ENCODE measurements around the gene KDM6A. TPM values are rescaled to one million over a fixed set of nuclear protein-coding genes. Genes with fewer than 3 reads are reported as not detected.
"Not testable (repeated sequence)": the region's sequence is repeated elsewhere in the genome, so short reads cannot be mapped to it uniquely, and the experiment has no call there.

The KDM6A gene
- total and polyA plus RNA-seq, 2 donors (not counting 3 experiments of a cell fraction or from before 2014, with no cell fraction given), result 9.0 to 20.6 TPM

DNA sequence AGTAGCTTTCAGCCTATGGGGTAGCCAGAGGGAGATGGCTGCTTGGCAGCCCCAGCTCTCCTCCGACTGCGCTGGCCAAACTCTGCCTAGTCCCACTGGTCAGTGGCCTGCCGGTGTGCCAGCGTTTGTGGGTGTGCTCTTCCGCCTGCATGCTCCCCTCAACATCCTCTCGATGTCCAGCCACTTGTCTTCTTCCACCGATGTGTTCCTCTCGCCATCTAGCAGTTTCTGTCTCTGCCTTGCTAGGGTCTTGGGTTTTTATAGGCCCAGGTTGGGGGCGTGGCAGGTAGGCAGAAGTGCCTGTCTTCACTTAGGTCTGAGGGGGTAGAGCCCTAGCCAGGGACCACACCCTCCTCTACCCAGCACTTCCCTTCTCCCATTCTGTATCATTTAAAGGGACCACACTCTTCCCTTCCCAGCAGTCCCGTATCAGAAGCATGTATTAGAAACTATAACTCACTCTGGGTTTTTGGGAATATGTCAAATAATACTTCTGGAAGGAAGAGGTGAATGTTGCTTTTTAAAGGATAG is 124.4 kb downstream of the KDM6A start:
- peaks cover 3% of the 10 kb centered on the region for H3K79me2 ChIP-seq (ENCODE audit: control insufficient read depth, insufficient read depth, low read length)
- H3K36me3 ChIP-seq (ENCODE audit: control insufficient read depth in 2 of 2, extremely low read depth in 1 of 2, insufficient read depth in 2 of 2, low read length in 2 of 2), result no peaks in the 10 kb centered on the region
- DNase-seq (ENCODE audit: low read depth, low spot score) (no peak), FAIRE-seq (no peak)
- H3K9ac ChIP-seq (replicated peaks; ENCODE audit: extremely low read depth, insufficient read depth, low read length), result no peak overlapping the region
- no peak overlapping the region for H3K4me2 ChIP-seq (ENCODE audit: insufficient read depth, low read length)
- H4K20me1 ChIP-seq (replicated peaks; ENCODE audit: control insufficient read depth, extremely low read depth, insufficient read depth, low read length), result no peaks in the 10 kb centered on the region
- dilution Hi-C loops (cut with MboI; ENCODE audit: extremely low pct_ligation_motif_present, low sequenced_read_pairs) (no loop called here), intact Hi-C loops (cut with micrococcal nuclease) (no loop called here)
- H3K27ac ChIP-seq (ENCODE audit: insufficient read depth, low read depth, low read length), result no peak overlapping the region
- ChIA-PET CTCF (no interaction called here), POLR2A (no interaction called here)
- H3K4me3 ChIP-seq (replicated peaks in 1 of 3; ENCODE audit: insufficient read depth in 1 of 3, low read depth in 1 of 3, low read length in 3 of 3), result no peak overlapping the region
- no peaks in the 10 kb centered on the region for H3K27me3 ChIP-seq (ENCODE audit: control insufficient read depth in 2 of 2, insufficient read depth in 2 of 2, low read length in 2 of 2)
- H2AFZ ChIP-seq (ENCODE audit: low read depth, low read length), result no peak overlapping the region
- no peaks in the 10 kb centered on the region for H3K4me1 ChIP-seq (ENCODE audit: control insufficient read depth, extremely low read depth, insufficient read depth, low read length)
- no peaks in the 10 kb centered on the region for H3K9me3 ChIP-seq (replicated peaks; ENCODE audit: control insufficient read depth, insufficient read depth, low read length)
- TF ChIP-seq GATA2 (IDR thresholded peaks at IDR 0.05; ENCODE audit: insufficient read depth, insufficient read length, low read depth, low read length), result no peak
- TF ChIP-seq POLR2AphosphoS5 (IDR thresholded peaks at IDR 0.05; ENCODE audit: insufficient read depth, low read depth, low read length), result no peak
- TF ChIP-seq POLR2A (IDR thresholded peaks at IDR 0.05; ENCODE audit: low read depth, low read length), result no peak
- TF ChIP-seq, protein P1, sequence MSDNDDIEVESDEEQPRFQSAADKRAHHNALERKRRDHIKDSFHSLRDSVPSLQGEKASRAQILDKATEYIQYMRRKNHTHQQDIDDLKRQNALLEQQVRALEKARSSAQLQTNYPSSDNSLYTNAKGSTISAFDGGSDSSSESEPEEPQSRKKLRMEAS (IDR thresholded peaks at IDR 0.05; ENCODE audit: insufficient read depth, insufficient read length), result no peak
- TF ChIP-seq MYC (IDR thresholded peaks at IDR 0.05; ENCODE audit: low read depth, low read length), result no peak
- no peaks in the 10 kb centered on the region for H3K9me1 ChIP-seq (replicated peaks; ENCODE audit: control insufficient read depth, extremely low read depth, insufficient read depth, low read length)
- no TSS peak for BruUV-seq (replicated peaks)

DNA sequence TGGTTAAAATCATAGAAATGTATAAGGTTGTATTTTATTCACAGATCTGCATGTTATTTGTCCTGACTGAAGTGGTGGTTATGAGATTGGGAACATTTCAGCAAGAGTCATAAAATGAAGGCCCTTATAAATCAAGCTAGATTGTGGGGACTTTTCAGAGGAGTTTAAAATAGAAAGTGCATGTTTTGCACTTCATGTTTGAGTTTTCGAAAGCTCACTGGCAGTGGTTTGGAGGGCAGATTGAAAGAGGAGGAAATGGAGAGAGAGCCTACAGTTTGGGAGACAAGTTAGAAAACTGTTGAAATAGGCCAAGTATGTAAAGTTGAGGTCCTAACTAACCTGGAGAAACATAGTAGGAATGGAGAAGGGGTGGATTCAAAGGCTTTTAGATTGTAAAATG is 124.9 kb downstream of the KDM6A start:
- no TSS peak for BruUV-seq (replicated peaks)
- peaks cover 3% of the 10 kb centered on the region for H3K79me2 ChIP-seq (ENCODE audit: control insufficient read depth, insufficient read depth, low read length)
- FAIRE-seq (no peak), DNase-seq (ENCODE audit: low read depth, low spot score) (no peak)
- dilution Hi-C loops (cut with MboI; ENCODE audit: extremely low pct_ligation_motif_present, low sequenced_read_pairs) (no loop called here), intact Hi-C loops (cut with micrococcal nuclease) (no loop called here)
- no peaks in the 10 kb centered on the region for H4K20me1 ChIP-seq (replicated peaks; ENCODE audit: control insufficient read depth, extremely low read depth, insufficient read depth, low read length)
- no peak overlapping the region for H3K9ac ChIP-seq (replicated peaks; ENCODE audit: extremely low read depth, insufficient read depth, low read length)
- H3K27me3 ChIP-seq (ENCODE audit: control insufficient read depth in 2 of 2, insufficient read depth in 2 of 2, low read length in 2 of 2), result no peaks in the 10 kb centered on the region
- H3K9me3 ChIP-seq (replicated peaks; ENCODE audit: control insufficient read depth, insufficient read depth, low read length), result no peaks in the 10 kb centered on the region
- no peak overlapping the region for H3K4me2 ChIP-seq (ENCODE audit: insufficient read depth, low read length)
- no peak for TF ChIP-seq EZH2 (IDR thresholded peaks at IDR 0.05; ENCODE audit: borderline replicate concordance, low read depth, low read length, severe bottlenecking)
- TF ChIP-seq FOS (IDR thresholded peaks at IDR 0.05; ENCODE audit: borderline replicate concordance, insufficient read depth, low read length), result no peak
- CTCF ChIA-PET, result no interaction called here
- H3K36me3 ChIP-seq (ENCODE audit: control insufficient read depth in 2 of 2, extremely low read depth in 1 of 2, insufficient read depth in 2 of 2, low read length in 2 of 2), result no peaks in the 10 kb centered on the region
- no peak overlapping the region for H2AFZ ChIP-seq (ENCODE audit: low read depth, low read length)
- H3K9me1 ChIP-seq (replicated peaks; ENCODE audit: control insufficient read depth, extremely low read depth, insufficient read depth, low read length), result no peaks in the 10 kb centered on the region
- no peaks in the 10 kb centered on the region for H3K4me1 ChIP-seq (ENCODE audit: control insufficient read depth, extremely low read depth, insufficient read depth, low read length)
- POLR2A ChIA-PET, result no interaction called here
- H3K4me3 ChIP-seq (replicated peaks in 1 of 3; ENCODE audit: insufficient read depth in 1 of 3, low read depth in 1 of 3, low read length in 3 of 3), result no peak overlapping the region
- H3K27ac ChIP-seq (ENCODE audit: insufficient read depth, low read depth, low read length), result no peak overlapping the region

DNA sequence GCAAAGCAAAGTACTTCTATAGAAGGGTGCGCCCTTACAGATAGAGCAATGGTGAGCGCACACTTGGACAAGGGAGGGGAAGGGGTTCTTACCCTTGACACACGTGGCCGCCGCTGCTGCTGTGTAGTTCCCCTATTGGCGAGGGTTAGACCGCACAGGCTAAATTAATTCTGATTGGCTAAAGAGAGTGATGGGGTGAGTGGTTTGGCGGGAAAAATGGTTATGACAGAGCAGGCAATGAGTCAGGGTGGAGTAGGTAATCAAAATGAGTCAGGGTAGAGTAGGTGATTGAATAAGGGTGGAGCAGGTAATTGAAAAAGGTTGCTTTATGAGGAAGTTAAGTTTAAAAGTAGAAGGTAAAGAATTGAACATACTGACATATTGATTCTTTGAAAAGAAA is 126.2 kb downstream of the KDM6A start:
- H3K4me1 ChIP-seq (ENCODE audit: control insufficient read depth, extremely low read depth, insufficient read depth, low read length); dilution Hi-C loops (cut with MboI; ENCODE audit: extremely low pct_ligation_motif_present, low sequenced_read_pairs); intact Hi-C loops (cut with micrococcal nuclease); DNase-seq (ENCODE audit: low read depth, low spot score); H3K36me3 ChIP-seq (ENCODE audit: control insufficient read depth in 2 of 2, extremely low read depth in 1 of 2, insufficient read depth in 2 of 2, low read length in 2 of 2); H3K4me2 ChIP-seq (ENCODE audit: insufficient read depth, low read length); H3K27ac ChIP-seq (ENCODE audit: insufficient read depth, low read depth, low read length); BruUV-seq (replicated peaks); CTCF ChIA-PET; POLR2A ChIA-PET; H3K27me3 ChIP-seq (ENCODE audit: control insufficient read depth in 2 of 2, insufficient read depth in 2 of 2, low read length in 2 of 2); FAIRE-seq; H3K79me2 ChIP-seq (ENCODE audit: control insufficient read depth, insufficient read depth, low read length); H3K9me1 ChIP-seq (replicated peaks; ENCODE audit: control insufficient read depth, extremely low read depth, insufficient read depth, low read length); H4K20me1 ChIP-seq (replicated peaks; ENCODE audit: control insufficient read depth, extremely low read depth, insufficient read depth, low read length); H3K9me3 ChIP-seq (replicated peaks; ENCODE audit: control insufficient read depth, insufficient read depth, low read length); H2AFZ ChIP-seq (ENCODE audit: low read depth, low read length); H3K9ac ChIP-seq (replicated peaks; ENCODE audit: extremely low read depth, insufficient read depth, low read length); H3K4me3 ChIP-seq (replicated peaks in 1 of 3; ENCODE audit: insufficient read depth in 1 of 3, low read depth in 1 of 3, low read length in 3 of 3): not testable (repeated sequence)
